HG02973 (cell line): ENCODE measurements around the gene SLC28A1.
"Not testable (repeated sequence)": the region's sequence is repeated elsewhere in the genome, so short reads cannot be mapped to it uniquely, and the experiment has no call there.

Experiments used
- ATAC-seq: cut with Tn5 transposase; IDR thresholded peaks from one replicate; pipeline ENCODE4 v1.9.1; 2021; ENCODE audit warnings: moderate library complexity; ENCODE audit not compliant: unreplicated experiment

SLC28A1 gene

GRCh38 chr15:84883916-84884781 is at the start of gene SLC28A1:
TSS of gene SLC28A1 (plus strand) at chr15:84884662. CDS start at chr15:84887761, 3,099 bp downstream.
- no peak for ATAC-seq

- no peak for ATAC-seq
Measured at GRCh38 chr15:84834969-84835368, 49.5 kb upstream of the SLC28A1 start.

GRCh38 chr15:84835661-84836337 is 48.7 kb upstream of the SLC28A1 start:
- no peak for ATAC-seq

GRCh38 chr15:84836844-84837243 is 47.6 kb upstream of the SLC28A1 start:
- ATAC-seq, result no peak

- no peak for ATAC-seq
Measured at GRCh38 chr15:84839714-84840113, 44.7 kb upstream of the SLC28A1 start.

- ATAC-seq, result no peak
Measured at GRCh38 chr15:84840255-84840654, 44.2 kb upstream of the SLC28A1 start.

- no peak for ATAC-seq
Measured at GRCh38 chr15:84840741-84841429, 43.6 kb upstream of the SLC28A1 start.

GRCh38 chr15:84842781-84843180 is 41.7 kb upstream of the SLC28A1 start:
- no peak for ATAC-seq

- ATAC-seq, result no peak
Measured at GRCh38 chr15:84844964-84845363, 39.5 kb upstream of the SLC28A1 start.

GRCh38 chr15:84845631-84846030 is 38.8 kb upstream of the SLC28A1 start:
- not testable (repeated sequence) for ATAC-seq

- no peak for ATAC-seq
Measured at GRCh38 chr15:84846269-84846668, 38.2 kb upstream of the SLC28A1 start.

- no peak for ATAC-seq
Measured at GRCh38 chr15:84847382-84847781, 37.1 kb upstream of the SLC28A1 start.

- ATAC-seq, result no peak
Measured at GRCh38 chr15:84852212-84852611, 32.2 kb upstream of the SLC28A1 start.

GRCh38 chr15:84855136-84855535 is 29.3 kb upstream of the SLC28A1 start:
- ATAC-seq, result no peak

- ATAC-seq, result no peak
Measured at GRCh38 chr15:84855765-84856164, 28.7 kb upstream of the SLC28A1 start.

- no peak for ATAC-seq
Measured at GRCh38 chr15:84856731-84857417, 27.6 kb upstream of the SLC28A1 start.

- no peak for ATAC-seq
Measured at GRCh38 chr15:84857418-84858004, 27.0 kb upstream of the SLC28A1 start.

GRCh38 chr15:84858231-84858630 is 26.2 kb upstream of the SLC28A1 start:
- no peak for ATAC-seq

- no peak for ATAC-seq
Measured at GRCh38 chr15:84859144-84859543, 25.3 kb upstream of the SLC28A1 start.

GRCh38 chr15:84859651-84860050 is 24.8 kb upstream of the SLC28A1 start:
- ATAC-seq, result no peak

- ATAC-seq, result no peak
Measured at GRCh38 chr15:84861781-84862180, 22.7 kb upstream of the SLC28A1 start.
